Colonic mucosa (tissue), 4 donors: ENCODE measurements around the gene L3MBTL4. TPM values are rescaled to one million over a fixed set of nuclear protein-coding genes. Genes with fewer than 3 reads are reported as not detected.

ENCODE experiments used
- DNase-seq: peaks from one replicate; pipeline ENCODE4 v3.0.0-alpha.2; 2020
- H3K27ac ChIP-seq: fragments of 200-600 bp; one replicate; pipeline ENCODE4 v1.8.0; 2021
- H3K27me3 ChIP-seq: fragments of 200-600 bp; one replicate; pipeline ENCODE4 v1.8.0; 2021
- H3K36me3 ChIP-seq: fragments of 200-600 bp; one replicate; pipeline ENCODE4 v1.8.0; 2021
- H3K4me1 ChIP-seq: fragments of 200-600 bp; one replicate; pipeline ENCODE4 v1.8.0; 2021; ENCODE audit warnings: mild to moderate bottlenecking
- H3K4me3 ChIP-seq: fragments of 200-600 bp; one replicate; pipeline ENCODE4 v1.8.0; 2021
- H3K9ac ChIP-seq, 2 donors: one replicate each; pipeline ENCODE4 v1.7.0; 2013; ENCODE audit warnings: control low read depth in 2 of 2, low read depth in 2 of 2, low read length in 2 of 2
- H3K9me3 ChIP-seq: fragments of 200-600 bp; one replicate; pipeline ENCODE4 v1.8.0; 2021
- CTCF ChIP-seq: fragments of 200-600 bp; IDR thresholded peaks from one replicate; pipeline ENCODE4 v1.8.0; 2022; ENCODE audit warnings: antibody characterized with exemption, mild to moderate bottlenecking
- intact Hi-C: fragments of 100-400 bp; cut with DNase I; formaldehyde crosslinking; loops from one replicate; pipeline ENCODE4 v1.14.1; 2022
- microRNA-seq: library from miRNA; unstranded; fragments of <30 nt; microRNA quantifications from one replicate; pipeline ENCODE4, GENCODE V29; 2019
- total RNA-seq, 2 donors: library from RNA; stranded (reverse); fragmentation: NEBNext Ultra II Directional in 1 of 2; extraction: Animal tissue kit (Norgen Biotek cat#: 25700) in 1 of 2; gene quantifications; one replicate each; pipeline ENCODE4 v1.2.1, GENCODE V29; 2021
- donor health status: healthy.
- donor health status: DM: no; HTN: no; CAD: no.
- donor health status: DM: no; HTN: no; CAD: no.

The L3MBTL4 gene
- total RNA-seq, 2 donors from 2014 or later = 3.5 to 3.8 TPM

- H3K4me1 ChIP-seq = no peaks in the 10 kb centered on the region
- intact Hi-C loops = no loop called here
- no peak for TF ChIP-seq CTCF
- no peak for DNase-seq
- no peak overlapping the region for H3K4me3 ChIP-seq
- no peak overlapping the region for H3K9ac ChIP-seq
- H3K9me3 ChIP-seq = no peaks in the 10 kb centered on the region
- H3K27me3 ChIP-seq = no peaks in the 10 kb centered on the region
- no peak overlapping the region for H3K27ac ChIP-seq
- H3K36me3 ChIP-seq = no peaks in the 10 kb centered on the region
These were observed 505.6 kb downstream of the L3MBTL4 start for GRCh38 chr18:5909125-5909524.

Small RNA genes lying within 50 kb of the gene (microRNA-seq; reads per million reads assigned to microRNA genes)
- not detected for gene MIR4317
